Adipose tissue (tissue), 3 donors: ENCODE measurements around the gene EFNA2. TPM values are rescaled to one million over a fixed set of nuclear protein-coding genes. Genes with fewer than 3 reads are reported as not detected.

Source experiments
- H3K27ac ChIP-seq: one replicate; pipeline ENCODE4 v1.5.1; 2013; ENCODE audit warnings: low read depth, low read length
- WGBS, 3 donors: extraction: QIAGEN DNeasy Blood & Tissue Kit; methylation state at CpG; one replicate each; pipeline ENCODE4 v1.1.7; 2013; 5-methylcytosine and 5-hydroxymethylcytosine counted together
- polyA plus RNA-seq, 3 donors: library from polyadenylated mRNA; stranded (reverse); fragments of 200-250 nt; gene quantifications; one replicate each; pipeline ENCODE4 v1.2.3, GENCODE V29; 2013
- donor health status: healthy with polysubstance abuse.
- donor health status: Bipolar disorder and iron deficiency.
- donor health status: healthy.

Gene EFNA2
- polyA plus RNA-seq, 3 donors = not detected

DNA sequence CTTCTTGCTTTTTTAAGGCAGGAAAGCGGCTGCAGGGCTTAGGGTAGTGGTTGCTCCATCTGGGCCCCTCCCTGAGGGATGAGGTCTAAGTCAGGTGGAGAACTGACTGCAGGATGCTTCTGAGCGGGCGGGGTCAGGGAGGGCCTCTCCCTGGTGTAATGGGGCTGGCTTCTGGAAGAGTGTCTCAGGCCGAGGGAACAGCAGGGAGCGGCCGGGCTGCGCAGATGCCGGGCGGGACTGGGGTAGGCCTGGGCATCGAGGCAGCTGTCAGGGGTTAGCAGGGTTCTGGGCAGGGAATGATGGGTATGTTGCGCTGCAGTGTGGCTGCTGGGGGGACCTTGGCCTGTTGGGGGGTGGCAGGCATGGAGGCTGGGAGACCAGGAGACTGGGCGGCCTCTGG, 7.6 kb upstream of the EFNA2 start:
- H3K27ac ChIP-seq = no peak overlapping the region
- WGBS, 3 donors = 86 to 91% (median 89%) methylated on average over 12 of the region's 12 CpGs

DNA sequence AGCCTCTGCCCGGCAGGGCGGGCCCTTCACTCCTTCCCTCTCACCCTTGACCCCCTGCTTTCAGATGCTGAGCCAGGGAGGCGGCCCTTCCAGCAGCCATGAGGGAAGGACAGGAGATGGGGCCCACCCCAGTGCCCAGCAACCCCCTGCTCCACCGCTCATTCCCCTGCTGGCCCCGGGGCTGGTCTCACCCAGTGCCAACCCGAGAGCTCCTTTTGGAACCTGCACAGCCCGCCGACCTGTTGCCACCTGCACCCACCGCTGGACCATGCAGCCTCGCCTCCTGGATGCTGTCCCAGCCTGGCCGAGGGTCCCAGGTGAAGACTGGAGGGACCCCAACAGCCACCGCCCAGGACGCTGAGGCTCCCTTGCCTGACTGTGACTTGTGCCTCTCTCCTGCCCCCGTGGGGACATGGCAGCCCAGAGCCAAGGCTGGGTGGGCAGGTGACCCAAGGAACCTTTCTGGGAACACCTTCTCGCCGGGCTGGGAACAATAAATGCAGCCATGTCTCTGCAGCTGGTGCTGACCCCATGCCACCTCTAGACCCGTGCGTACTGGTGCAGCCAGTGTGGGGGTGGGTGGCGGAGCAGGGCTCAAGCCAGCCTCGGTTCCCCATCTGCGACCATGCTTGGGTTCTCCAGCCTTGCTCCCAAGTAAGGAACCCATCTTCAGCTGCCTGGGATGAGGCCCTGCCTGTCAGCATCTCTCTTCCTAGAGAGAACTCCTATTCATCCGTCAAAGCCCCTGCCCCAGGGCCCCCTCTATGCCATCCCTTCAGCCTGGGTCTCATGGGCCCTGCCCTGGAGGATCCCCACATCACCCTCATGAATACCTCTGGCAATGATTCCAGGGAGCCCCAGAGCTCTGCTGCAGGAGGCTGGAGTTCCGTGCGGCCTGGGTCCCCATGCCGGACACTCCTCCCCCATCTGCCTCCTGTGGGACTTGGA, 6.7 kb upstream of the EFNA2 start:
- WGBS, 3 donors = 85 to 91% (median 85%) methylated on average over 23 to 25 of the region's 25 CpGs
- no peak overlapping the region for H3K27ac ChIP-seq

DNA sequence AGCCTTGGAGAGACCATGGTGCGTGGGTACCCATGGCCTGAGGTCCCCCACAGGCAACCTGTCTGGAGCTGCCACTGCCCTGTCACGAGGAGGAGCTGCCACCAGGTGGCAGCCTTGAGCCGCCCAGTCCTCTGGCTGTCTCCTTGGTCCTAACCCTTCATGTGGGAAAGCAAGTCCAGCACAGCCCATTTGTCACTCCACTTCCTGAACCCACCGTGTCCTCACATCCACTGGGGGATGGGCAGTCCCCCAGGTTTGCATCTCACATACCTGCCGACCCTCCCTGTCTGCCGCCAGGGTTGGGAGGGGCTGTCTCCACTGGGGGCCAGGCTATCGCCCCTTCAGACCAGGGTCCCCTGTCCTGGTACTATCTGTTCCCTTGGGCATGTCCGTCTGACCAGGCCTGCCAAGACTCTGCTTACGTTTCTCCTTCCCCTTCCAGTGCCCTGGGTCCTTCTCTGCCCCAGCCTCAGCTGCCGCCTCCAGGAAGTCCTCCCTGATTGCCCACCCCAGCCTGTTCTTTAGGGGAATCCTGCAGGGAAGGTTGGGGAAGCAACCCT, 5.8 kb upstream of the EFNA2 start:
- 27 to 43% (median 35%) methylated on average over 9 to 10 of the region's 10 CpGs for WGBS, 3 donors
- H3K27ac ChIP-seq = no peak overlapping the region

DNA sequence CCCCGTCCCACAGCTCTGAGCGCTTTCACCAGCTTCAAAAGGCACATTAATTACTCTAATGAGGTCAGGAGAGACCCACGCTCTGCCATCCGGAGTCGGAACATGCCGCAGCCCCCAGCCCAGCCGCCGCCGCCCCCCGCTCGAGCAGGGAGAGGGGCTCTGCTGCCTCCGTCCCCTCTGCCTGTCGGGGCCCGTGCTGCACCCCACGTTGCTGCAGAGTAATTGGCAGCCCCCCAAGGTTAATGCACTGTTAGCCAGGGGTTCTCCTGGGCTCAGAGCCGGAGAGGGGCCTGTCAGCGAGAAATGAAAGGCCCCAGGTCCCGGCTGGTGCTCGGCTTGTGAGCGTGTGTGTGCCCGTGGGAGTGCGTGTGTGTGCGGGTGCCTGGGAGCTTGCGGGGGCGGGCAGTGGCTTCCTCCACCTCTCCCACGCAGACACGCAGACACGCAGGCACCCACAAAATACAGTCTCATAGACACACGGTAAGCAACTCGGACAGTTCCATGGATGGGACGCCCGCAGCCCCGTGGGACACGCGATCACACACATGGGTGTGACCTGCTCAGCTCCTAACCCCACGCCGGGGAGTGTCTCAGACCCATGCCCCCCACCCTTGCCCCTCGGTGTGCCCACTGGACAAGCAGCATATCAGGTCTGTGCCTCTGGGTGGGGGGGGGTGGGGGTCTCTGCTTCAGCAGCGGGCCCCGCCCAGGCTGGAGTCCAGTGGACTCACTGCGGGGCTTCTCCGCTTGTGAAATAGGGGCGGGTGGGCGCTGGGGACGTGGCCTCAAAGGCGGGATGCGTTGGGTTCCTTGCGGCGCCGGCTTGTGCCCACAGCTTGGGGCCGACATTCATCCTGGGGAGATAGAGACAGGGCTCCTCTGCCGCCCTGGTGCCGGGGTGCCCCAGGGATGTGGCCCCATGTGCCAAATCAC, 4.8 kb upstream of the EFNA2 start:
- H3K27ac ChIP-seq = no peak overlapping the region
- WGBS, 3 donors = 78 to 84% (median 80%) methylated on average over 50 to 53 of the region's 53 CpGs

DNA sequence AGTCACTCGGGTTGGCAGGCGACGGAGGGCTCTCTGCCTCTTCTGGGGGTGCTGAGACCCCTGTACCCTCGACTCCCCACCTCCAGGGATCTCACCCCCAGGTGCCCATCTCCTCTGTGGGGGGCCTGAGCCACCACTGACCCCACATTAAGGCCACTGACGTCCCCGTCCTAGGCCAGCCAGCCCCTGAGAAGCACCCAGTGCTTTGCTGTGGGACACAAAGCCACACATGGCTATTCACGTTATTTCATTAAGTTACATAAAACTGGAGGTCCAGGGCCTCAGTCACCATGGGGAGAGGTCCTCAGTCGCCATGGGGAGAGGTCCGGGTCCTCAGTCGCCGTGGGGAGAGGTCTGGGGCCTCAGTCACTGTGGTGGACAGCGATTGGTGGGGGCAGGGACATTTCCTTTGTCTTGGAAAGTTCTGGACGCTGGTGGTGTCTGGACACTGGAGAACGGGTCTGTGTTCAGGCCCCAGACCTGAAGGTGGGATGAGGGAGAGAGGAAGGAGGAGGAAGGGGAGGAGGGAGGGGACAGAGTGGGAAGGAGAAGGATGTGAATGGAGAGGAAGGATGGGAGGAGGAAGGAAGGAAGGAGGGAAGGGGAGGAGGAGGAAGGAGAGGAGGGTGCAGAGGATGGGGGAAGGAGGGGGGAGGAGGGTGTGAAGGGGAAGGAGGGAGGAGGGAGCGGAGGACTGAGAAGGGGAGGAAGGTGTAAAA, 3.9 kb upstream of the EFNA2 start:
- H3K27ac ChIP-seq = no peak overlapping the region
- WGBS, 3 donors = 63 to 68% (median 66%) methylated on average over 15 of the region's 15 CpGs

DNA sequence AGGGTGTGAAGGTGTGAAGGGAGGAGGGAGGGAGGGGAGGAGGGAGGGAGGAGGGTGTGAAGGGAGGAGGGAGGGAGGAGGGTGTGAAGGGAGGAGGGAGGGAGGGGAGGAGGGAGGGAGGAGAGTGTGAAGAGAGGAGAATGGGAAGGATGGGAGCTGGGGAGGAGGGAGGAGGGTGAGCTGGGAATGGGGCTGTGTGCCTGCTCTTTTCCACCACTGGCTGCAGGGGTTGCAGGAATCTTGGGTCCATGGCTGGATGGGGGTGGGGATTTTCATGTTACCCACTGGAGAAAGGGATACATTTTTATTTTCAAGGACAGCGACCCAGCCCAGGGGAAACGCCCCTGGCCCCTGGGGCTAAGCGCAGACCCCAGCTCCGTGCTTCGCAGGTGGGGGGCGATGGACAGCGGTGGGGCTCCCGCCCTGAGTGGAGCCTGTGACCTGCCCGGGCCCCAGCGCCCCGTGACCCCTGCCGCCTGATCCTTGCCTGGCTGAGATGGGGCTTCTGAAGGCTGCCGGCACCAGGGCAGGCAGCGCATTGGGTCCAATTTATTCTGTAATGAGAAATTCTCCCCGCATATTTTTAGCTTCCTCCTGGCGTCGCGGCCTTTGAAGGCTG, 3.0 kb upstream of the EFNA2 start:
- no peak overlapping the region for H3K27ac ChIP-seq
- 74 to 80% (median 75%) methylated on average over 18 of the region's 18 CpGs for WGBS, 3 donors

DNA sequence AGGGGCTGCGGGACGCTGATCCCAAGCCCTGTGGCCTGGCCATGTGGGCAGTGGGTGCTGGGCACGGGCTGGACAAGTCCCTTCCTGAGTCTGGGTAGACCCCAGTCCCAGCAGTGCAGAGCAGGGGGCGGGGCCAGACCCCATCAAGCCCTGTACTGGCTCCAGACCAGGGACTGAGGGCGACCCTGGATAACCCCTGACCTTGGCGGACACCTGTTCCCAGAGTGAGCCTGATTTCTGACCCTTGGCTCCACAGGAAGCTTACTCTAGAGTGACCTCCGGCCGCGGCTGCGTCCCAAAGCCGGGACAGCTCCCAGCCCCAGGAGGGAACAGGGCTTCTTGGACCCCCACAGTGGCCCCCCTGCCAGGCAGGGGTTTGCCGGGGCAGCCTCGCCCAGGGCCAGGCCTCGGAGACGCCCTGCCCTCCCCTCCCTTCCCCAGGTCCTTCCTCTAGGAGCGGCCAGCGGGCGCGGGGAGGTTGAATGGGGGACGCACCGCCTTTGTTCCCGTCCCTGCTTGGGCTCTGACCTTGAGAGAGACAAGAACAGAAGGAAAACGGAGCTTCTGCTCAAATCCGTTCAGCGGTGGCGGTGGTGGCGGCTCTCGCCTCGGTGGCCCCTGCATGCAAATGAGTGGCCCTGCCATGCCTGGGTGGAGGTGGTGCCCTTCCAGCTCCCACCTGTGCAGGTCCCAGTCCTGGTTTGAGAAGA, 2.3 kb upstream of the EFNA2 start:
- no peak overlapping the region for H3K27ac ChIP-seq
- 60 to 68% (median 61%) methylated on average over 28 to 29 of the region's 29 CpGs for WGBS, 3 donors

DNA sequence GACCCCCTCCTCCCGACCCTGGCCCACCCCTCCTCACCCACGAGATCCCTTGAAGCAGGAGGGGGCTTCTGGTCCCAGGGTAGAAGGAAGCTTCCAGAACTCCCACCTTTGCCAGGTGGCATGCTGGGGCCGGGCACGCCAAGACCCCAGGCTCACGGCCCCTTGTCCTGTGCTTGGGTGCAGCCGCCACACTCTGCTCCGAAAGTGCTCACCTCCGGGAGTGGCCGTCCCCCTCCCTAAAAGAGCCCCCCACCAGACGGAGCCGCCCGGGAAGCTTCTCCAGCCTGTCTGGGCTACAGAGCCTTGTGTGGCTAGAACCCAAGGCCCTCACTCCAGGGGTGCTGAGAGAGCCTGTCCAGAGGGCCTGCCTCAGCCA, 1.8 kb upstream of the EFNA2 start:
- WGBS, 3 donors = 76 to 84% (median 77%) methylated on average over 12 of the region's 12 CpGs
- H3K27ac ChIP-seq = no peak overlapping the region

DNA sequence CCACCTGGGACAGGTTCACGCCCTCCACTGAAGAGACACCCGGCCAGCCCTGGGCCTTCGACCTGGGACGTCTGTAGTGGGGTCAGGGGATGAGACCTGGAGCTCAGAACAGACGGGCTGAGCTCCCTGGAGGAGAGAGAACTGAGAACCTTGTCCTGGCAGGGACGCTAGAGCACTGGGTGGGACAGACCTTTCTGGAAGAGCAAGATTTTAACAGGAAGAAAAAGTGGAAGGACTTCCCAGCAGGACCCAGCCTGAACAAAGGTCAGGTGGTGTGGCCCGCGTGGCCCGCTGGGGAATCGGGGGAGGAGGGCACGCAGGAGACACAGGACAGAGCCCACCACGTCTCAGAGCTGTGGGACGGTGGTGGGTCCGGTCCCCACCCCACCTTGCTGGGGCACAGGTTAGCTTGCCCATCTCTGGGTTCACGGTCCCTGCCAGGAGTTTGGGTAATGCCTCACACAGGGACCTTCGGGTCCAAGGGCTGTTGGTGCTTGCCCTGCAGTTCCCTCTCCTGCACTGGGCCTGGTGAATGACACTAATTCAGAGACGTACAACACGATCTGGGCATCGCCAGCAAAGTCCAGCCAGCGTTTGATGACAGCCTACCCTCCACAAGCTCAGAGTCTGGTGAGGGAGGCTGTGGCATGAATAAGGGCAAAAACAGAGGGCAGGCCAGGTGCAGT, 1.2 kb upstream of the EFNA2 start:
- WGBS, 3 donors = 66 to 72% (median 66%) methylated on average over 19 to 20 of the region's 20 CpGs
- H3K27ac ChIP-seq = no peak overlapping the region

DNA sequence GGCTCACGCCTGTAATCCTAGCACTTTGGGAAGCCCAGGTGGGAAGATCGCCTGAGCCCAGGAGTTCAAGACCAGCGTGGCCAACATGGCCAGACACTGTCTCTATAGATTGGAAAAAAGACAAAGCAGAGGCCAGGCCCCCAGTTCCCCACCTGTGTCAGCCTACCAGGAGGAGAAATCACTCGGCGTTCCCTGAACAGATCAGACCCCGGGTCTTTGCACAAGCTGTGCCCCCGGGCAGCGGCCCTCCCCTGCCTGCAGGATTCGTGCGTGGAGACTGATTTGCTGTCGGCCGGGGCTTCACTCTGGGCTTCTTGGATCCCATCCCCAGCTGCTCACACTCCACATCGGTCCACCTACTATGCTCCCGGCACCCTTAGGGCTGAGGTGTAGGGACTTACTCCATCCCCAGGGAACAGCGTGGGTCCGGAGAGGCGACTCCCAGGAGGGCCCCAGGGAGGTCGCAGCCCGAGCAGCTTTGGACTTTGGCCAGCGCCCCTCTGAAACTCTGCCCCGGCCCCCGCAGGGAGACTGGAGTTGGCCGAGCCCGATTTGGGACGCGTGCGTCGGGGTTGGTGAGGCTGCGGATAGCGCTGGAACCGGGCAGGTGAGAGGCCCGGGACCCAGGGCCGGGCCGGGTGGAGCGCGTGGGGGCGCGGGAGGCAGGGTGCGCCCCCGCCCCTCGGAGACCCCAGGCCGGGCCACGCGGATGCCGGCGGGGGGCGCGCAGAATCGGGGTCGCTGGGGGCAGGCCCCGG, 515 bp upstream of the EFNA2 start:
- no peak overlapping the region for H3K27ac ChIP-seq
- 18 to 31% (median 26%) methylated on average over 35 to 50 of the region's 51 CpGs for WGBS, 3 donors

DNA sequence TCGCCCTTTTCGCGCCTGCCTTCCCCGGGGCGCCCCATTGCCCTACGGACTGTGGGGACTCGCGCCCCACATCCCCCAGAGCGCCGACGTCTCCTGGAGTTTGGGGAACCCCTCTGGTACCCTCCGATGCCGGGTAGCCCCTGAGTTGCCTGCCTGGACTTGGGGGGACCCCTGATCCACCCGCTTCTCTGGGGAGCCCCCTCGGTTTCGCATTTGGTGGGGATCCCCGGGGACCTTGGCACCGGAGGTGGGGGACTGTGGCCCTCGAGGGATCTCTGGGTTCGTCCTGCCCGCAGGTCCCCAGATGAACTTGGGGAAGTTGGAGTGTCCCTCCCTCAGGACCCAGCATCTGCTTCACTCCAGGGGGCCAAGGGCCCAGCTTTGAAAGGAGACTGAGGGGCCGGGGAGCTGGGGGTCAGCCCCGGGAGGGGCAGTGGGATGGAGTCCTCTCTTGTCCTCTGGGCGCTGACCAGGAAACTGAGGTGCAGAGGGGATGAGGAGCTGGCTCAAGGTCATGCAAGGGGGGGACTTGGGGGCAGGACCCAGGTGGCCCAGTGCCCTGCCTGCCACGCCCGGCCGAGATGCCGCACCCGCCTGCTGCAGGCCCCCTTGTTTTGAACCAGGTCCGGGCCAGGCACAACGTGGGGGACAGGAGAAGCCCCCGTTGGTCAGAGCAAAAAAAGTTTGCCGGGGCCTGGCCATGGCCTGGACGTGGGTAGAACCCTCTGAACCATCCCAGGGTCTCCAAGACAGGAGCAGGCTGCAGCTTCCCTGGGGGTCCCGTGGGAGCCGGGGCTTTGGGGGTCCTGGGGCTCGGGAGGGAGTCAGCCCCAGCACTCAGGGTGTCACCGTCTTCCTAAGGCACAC, 1.0 kb downstream of the EFNA2 start:
- WGBS, 3 donors = 24 to 35% (median 29%) methylated on average over 36 to 38 of the region's 38 CpGs

DNA sequence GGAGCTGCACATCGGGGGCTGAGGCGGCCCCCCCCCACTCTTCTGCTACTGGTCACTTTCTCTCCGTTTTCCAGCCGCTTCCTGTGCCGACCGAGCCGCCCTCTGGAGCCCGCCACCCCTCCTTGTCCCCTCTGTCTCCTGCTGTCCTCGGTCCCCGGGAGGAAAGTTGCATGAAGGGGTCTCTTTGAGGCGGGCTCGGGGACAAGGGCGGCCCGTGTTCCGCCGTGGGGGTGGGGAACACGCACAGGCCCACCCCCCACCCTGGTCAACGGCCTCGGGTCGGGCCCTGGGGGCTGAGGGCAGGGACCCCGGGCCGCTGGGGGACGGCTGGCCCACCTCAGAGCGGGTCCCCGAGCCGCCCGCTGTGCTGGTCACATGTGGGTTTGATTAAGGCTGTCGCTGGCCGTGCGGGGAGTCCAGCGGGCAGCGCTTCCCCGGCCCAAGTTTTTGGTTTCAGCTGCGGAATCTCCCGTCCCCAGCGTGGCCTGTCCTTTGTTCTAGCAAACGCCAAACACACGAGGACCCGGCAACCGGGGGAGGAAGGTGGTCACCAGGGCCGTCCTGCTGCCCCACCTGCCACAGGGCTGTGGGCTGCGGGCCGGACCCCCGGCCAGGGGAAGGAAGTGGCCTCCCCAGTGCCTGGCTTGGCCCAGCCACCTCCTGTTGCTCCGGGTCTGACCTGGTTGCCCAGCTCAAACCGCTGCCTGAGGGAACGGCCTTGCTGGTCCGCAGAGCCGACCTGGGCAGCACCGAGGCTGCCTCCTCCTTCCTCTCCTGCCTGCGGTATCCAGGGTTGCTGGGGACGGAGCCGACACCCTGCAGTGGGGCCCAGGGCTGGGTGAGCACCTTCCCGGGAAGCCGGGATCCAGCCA, 1.9 kb downstream of the EFNA2 start:
- no peak overlapping the region for H3K27ac ChIP-seq
- WGBS, 3 donors = 25 to 34% (median 25%) methylated on average over 50 to 55 of the region's 55 CpGs

More for the DNA sequence above, 1.0 kb downstream of the EFNA2 start:
- H3K27ac ChIP-seq = no peak overlapping the region

DNA sequence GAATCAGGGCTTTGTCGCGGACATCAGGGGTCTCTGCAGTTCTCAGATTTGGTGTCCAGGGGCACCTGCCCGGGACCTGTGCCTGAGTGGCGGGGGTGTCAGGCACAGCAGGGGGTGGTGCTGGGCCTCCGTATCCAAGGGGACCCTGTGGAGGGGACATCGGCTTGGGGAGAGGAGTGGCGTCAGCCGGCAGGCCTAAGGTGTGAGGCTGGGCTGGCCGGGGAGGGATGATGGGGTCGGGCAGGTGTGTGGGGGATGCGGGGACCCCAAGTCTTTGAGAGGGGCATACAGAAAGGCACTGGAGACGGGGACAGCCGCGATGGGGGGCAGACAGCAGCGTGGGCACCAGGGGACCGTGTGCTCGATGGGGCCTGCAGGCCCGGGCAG, 2.5 kb downstream of the EFNA2 start:
- 82 to 88% (median 85%) methylated on average over 15 to 18 of the region's 18 CpGs for WGBS, 3 donors
- H3K27ac ChIP-seq = no peak overlapping the region
